K562 (cell line): ENCODE data around the gene RTL10. TPM values are rescaled to one million over a fixed set of nuclear protein-coding genes. Genes with fewer than 3 reads are reported as not detected.

Source experiments
- ATAC-seq: fragments of 200-7000 bp; cut with Tn5 transposase; 3 replicates; pipeline ENCODE4 v1.9.1; 2020; ENCODE audit warnings: moderate library complexity
- BruUV-seq: library from RNA; stranded (reverse); fragments of 400-500 nt; replicated peaks from 2 replicates; lab custom pipeline; 2021; lab: Mats Ljungman, UMichigan
- CTCF ChIA-PET: fragments of 300-600 bp; formaldehyde crosslinking; extraction: SDS; loops from one replicate; lab custom pipeline; 2021; ENCODE audit warnings: low intra/inter-chr PET ratio; lab: Yijun Ruan, JAX
- POLR2A ChIA-PET: fragments of 300-600, 350-650 bp; sonication (Branson Sonifier 250); formaldehyde crosslinking; extraction: SDS; loops from one replicate; lab custom pipeline; 2021; ENCODE audit warnings: antibody characterized with exemption, inconsistent platforms; lab: Yijun Ruan, JAX
- DNase-seq, 4 experiments: peaks; one replicate each; pipeline versions ENCODE4 v3.0.0 to v3.0.0-alpha.2; 2011 to 2018; ENCODE audit warnings: low spot score in 3 of 4, mixed read lengths in 3 of 4; ENCODE audit errors: extremely low read depth in 1 of 4
- FAIRE-seq: peaks from 2 replicates; lab custom pipeline; 2011; peaks lifted over from hg19 to GRCh38; lab: Jason Lieb, UNC
- H2AFZ ChIP-seq: 2 replicates; pipeline ENCODE4 v1.6.0; 2011; ENCODE audit warnings: low read depth, low read length, control low read depth, inconsistent platforms
- H3K27ac ChIP-seq: fragments of 200-600 bp; 3 replicates; pipeline ENCODE4 v1.8.0; 2011; ENCODE audit warnings: low read depth, mild to moderate bottlenecking, control low read depth, inconsistent platforms, low read length, moderate library complexity, mixed read lengths; ENCODE audit errors: extremely low read depth
- H3K27me3 ChIP-seq, 2 experiments: fragments of 300-600 bp in 1 of 2; 2 replicates in 1 of 2; 3 replicates in 1 of 2; pipeline versions ENCODE4 v1.6.0 to v1.8.0; 2011; ENCODE audit warnings: inconsistent platforms in 2 of 2, low read length in 2 of 2, mild to moderate bottlenecking in 1 of 2, mixed read lengths in 1 of 2, moderate library complexity in 1 of 2; ENCODE audit not compliant: control insufficient read depth in 2 of 2, insufficient read depth in 2 of 2
- H3K36me3 ChIP-seq: fragments of 300-600 bp; 3 replicates; pipeline ENCODE4 v1.8.0; 2011; ENCODE audit warnings: mild to moderate bottlenecking, low read length, inconsistent platforms; ENCODE audit not compliant: control insufficient read depth, insufficient read depth
- H3K4me1 ChIP-seq, 2 experiments: fragments of 200-600 bp in 1 of 2; replicated peaks in 1 of 2; 2 replicates in 1 of 2; 3 replicates in 1 of 2; pipeline versions ENCODE4 v1.5.1 to v1.8.0; 2011; ENCODE audit warnings: inconsistent platforms in 2 of 2, low read length in 2 of 2, mild to moderate bottlenecking in 1 of 2, mixed read lengths in 1 of 2, moderate library complexity in 1 of 2; ENCODE audit not compliant: control insufficient read depth in 2 of 2, insufficient read depth in 2 of 2
- H3K4me2 ChIP-seq: 2 replicates; pipeline ENCODE4 v1.6.1; 2011; ENCODE audit warnings: low read length, control low read depth, inconsistent platforms, mixed read lengths; ENCODE audit not compliant: insufficient read depth
- H3K4me3 ChIP-seq: fragments of 200-600 bp; sonication (generic), shearing (Covaris generic); 2 replicates; pipeline ENCODE4 v1.5.1; 2016; ENCODE audit warnings: control low read depth, inconsistent platforms
- H3K79me2 ChIP-seq: fragments of 200-600 bp; 3 replicates; pipeline ENCODE4 v1.8.0; 2011; ENCODE audit warnings: low read length, inconsistent platforms; ENCODE audit not compliant: control insufficient read depth, insufficient read depth
- H3K9ac ChIP-seq, 2 experiments: 2 replicates each; pipeline versions ENCODE4 v1.6.0 to v1.6.1; 2011; ENCODE audit warnings: low read depth in 2 of 2, low read length in 2 of 2, control low read depth in 1 of 2, inconsistent platforms in 1 of 2, mild to moderate bottlenecking in 1 of 2, mixed read lengths in 1 of 2; ENCODE audit not compliant: insufficient read depth in 1 of 2
- H3K9me1 ChIP-seq: one replicate; pipeline ENCODE4 v1.6.0; 2011; ENCODE audit warnings: inconsistent platforms, mild to moderate bottlenecking, low read length, moderate library complexity; ENCODE audit not compliant: control insufficient read depth, insufficient read depth
- H3K9me3 ChIP-seq: replicated peaks from 2 replicates; pipeline ENCODE4 v1.5.1; 2011; ENCODE audit warnings: low read depth, low read length, inconsistent platforms; ENCODE audit not compliant: control insufficient read depth, insufficient read depth
- H4K20me1 ChIP-seq: replicated peaks from 2 replicates; pipeline ENCODE4 v1.6.1; 2011; ENCODE audit warnings: low read length, inconsistent platforms, mixed read lengths; ENCODE audit not compliant: control insufficient read depth, insufficient read depth
- CEBPB ChIP-seq: fragments of 450-650 bp; IDR thresholded peaks from 2 replicates; pipeline ENCODE4 v1.6.1; 2016; ENCODE audit warnings: missing genetic modification characterization, missing compliant biosample characterization
- HDAC6 ChIP-seq: IDR thresholded peaks from 2 replicates; pipeline ENCODE4 v1.6.1; 2012; ENCODE audit warnings: low read depth, mild to moderate bottlenecking, control low read depth, inconsistent platforms, low read length, moderate library complexity
- NFIC ChIP-seq: fragments of 450-650 bp; IDR thresholded peaks from 2 replicates; pipeline ENCODE4 v1.6.1; 2017; ENCODE audit warnings: mild to moderate bottlenecking, inconsistent platforms
- RBM14 ChIP-seq: fragments of 200-400 bp; formaldehyde crosslinking; IDR thresholded peaks from 2 replicates; pipeline ENCODE4 v1.6.1; 2018; ENCODE audit warnings: low read depth, mild to moderate bottlenecking, low read length, moderate library complexity, borderline replicate concordance; ENCODE audit not compliant: insufficient read depth
- RNF219 ChIP-seq: fragments of 250-450 bp; sonication (Bioruptor Pico); IDR thresholded peaks from 2 replicates; pipeline ENCODE4 v1.5.0; 2022; ENCODE audit warnings: mild to moderate bottlenecking
- ZBTB7A ChIP-seq: IDR thresholded peaks from 2 replicates; pipeline ENCODE4 v1.6.1; 2011; ENCODE audit warnings: low read depth, mild to moderate bottlenecking, low read length, moderate library complexity, borderline replicate concordance; ENCODE audit not compliant: control insufficient read depth
- ZBTB9 ChIP-seq: fragments of 450-650 bp; formaldehyde crosslinking; IDR thresholded peaks from 2 replicates; pipeline ENCODE4 v1.4.0; 2020; ENCODE audit warnings: mild to moderate bottlenecking, moderate library complexity
- ZKSCAN3 ChIP-seq: fragments of 250-450 bp; sonication (Bioruptor Pico); IDR thresholded peaks from 2 replicates; pipeline ENCODE4 v1.4.0; 2020
- ZNF561 ChIP-seq: fragments of 450-650 bp; formaldehyde crosslinking; conservative IDR thresholded peaks from 2 replicates; pipeline ENCODE4 v1.4.0; 2020; ENCODE audit warnings: mild to moderate bottlenecking, moderate library complexity
- ZNF707 ChIP-seq: fragments of 250-450 bp; sonication (Bioruptor Pico); conservative IDR thresholded peaks from 2 replicates; pipeline ENCODE4 v1.8.0; 2022; ENCODE audit warnings: inconsistent platforms, mild to moderate bottlenecking, moderate library complexity
- WGBS: fragments of 100-300 bp; shearing (Covaris generic); methylation state at CpG from one replicate; pipeline ENCODE4 v1.1.6; 2016; ENCODE audit warnings: low coverage, mixed read lengths; ENCODE audit not compliant: insufficient coverage; ENCODE audit errors: missing lambda C conversion rate; 5-methylcytosine and 5-hydroxymethylcytosine counted together
- in situ Hi-C: fragments of 300-500 bp; cut with MboI; formaldehyde crosslinking; loops from 4 replicates; pipeline ENCODE4 v1.15.0; 2018; ENCODE audit warnings: inconsistent platforms, mixed read lengths
- intact Hi-C: fragments of 100-400 bp; cut with micrococcal nuclease; formaldehyde crosslinking; loops from 2 replicates; pipeline ENCODE4 v1.14.2; 2022
- polyA plus RNA-seq, 8 experiments: library from polyadenylated mRNA; depleted of rRNA in 4 of 8; stranded (reverse) in 5 of 8; unstranded in 3 of 8; fragments of >200 nt; fragmentation: Nextera tagmentation in 2 of 8; fragmentation: Illumina TruSeq in 1 of 8; extraction: Ambion mirVana in 2 of 8; extraction: Trizol in 1 of 8; gene quantifications; 2 replicates each; pipeline versions ENCODE4 v1.2.1 to v1.2.3, GENCODE V29; 2011 to 2014; ENCODE audit warnings: inconsistent platforms in 1 of 8, missing spikeins in 1 of 8
- total RNA-seq, 7 experiments: library from RNA; depleted of rRNA in 6 of 7; stranded (reverse); fragments of >200 nt in 6 of 7; fragmentation: Illumina TruSeq in 2 of 7; extraction: Trizol in 2 of 7; gene quantifications; 2 replicates each; pipeline versions ENCODE4 v1.2.1 to v1.2.3, GENCODE V29; 2011 to 2021; ENCODE audit warnings: low replicate concordance in 1 of 7

The RTL10 gene
- total and polyA plus RNA-seq, 9 of the 15 experiments (the other 6 are each of a cell fraction or from before 2014, with no cell fraction given): 19.8 to 75.5 (median 32.5) TPM

GRCh38 chr22:19879643-19879991, 24.9 kb upstream of the RTL10 start (continued):
- TF ChIP-seq RNF219 (CRISPR knock-in tag) (no peak), ZBTB7A (0 out of 2 replicates have a peak, but pooled peaks have one; percentile 18), ZKSCAN3 (CRISPR knock-in tag) (no peak), ZBTB9 (no peak), ZNF707 (no peak), ZNF561 (CRISPR knock-in tag) (no peak), NFIC (no peak), RBM14 (0 out of 2 replicates have a peak, but pooled peaks have one; percentile 49)

GRCh38 chr22:19879246-19879570, 24.5 kb upstream of the RTL10 start:
- no peak for FAIRE-seq
- in situ Hi-C loops (no loop called here), intact Hi-C loops (no loop called here)
- peaks cover 34% of the 10 kb centered on the region for H4K20me1 ChIP-seq
- H3K9ac ChIP-seq: peak overlapping the region in 1 of 2 experiments; percentile 21; a peak in 1 of 4 replicates
- CTCF ChIA-PET: no interaction called here
- no peaks in the 10 kb centered on the region for H3K79me2 ChIP-seq
- no peak for ATAC-seq
- H3K27me3 ChIP-seq: peaks cover 0 to 9% of the 10 kb centered on the region in 2 experiments; a peak in 1 of 5 replicates
- POLR2A ChIA-PET: interaction anchor here (0.9 to 4.0 kb wide), 6 partner anchors 8 to 24 kb away, joined by 3 to 21 read pairs (median 6); partner anchors contain the start of genes GNB1L and RTL10
- H3K4me1 ChIP-seq: peaks cover 12 to 80% of the 10 kb centered on the region in 2 experiments
- no peak overlapping the region for H3K4me2 ChIP-seq
- H3K36me3 ChIP-seq: no peaks in the 10 kb centered on the region
- H3K4me3 ChIP-seq: no peak overlapping the region
- no peaks in the 10 kb centered on the region for H3K9me1 ChIP-seq
- WGBS: 73% methylated on average over 13 of the region's 13 CpGs
- no peak overlapping the region for H3K27ac ChIP-seq
- BruUV-seq: no TSS peak
- H3K9me3 ChIP-seq: no peaks in the 10 kb centered on the region
- H2AFZ ChIP-seq: no peak overlapping the region
- TF ChIP-seq HDAC6: 0 out of 2 replicates have a peak, but pooled peaks have one; percentile 48
- TF ChIP-seq CEBPB: no peak
- no peak for DNase-seq
